Ovary (tissue), 9 donors: ENCODE measurements around the gene RAPH1. TPM values are rescaled to one million over a fixed set of nuclear protein-coding genes. Genes with fewer than 3 reads are reported as not detected.

Source experiments
- DNase-seq, 5 donors: peaks; one replicate each; pipeline ENCODE4 v3.0.0-alpha.2; 2019 to 2020
- H3K27ac ChIP-seq, 2 donors: fragments of 200-600 bp; one replicate each; pipeline versions ENCODE4 v1.5.1 to v1.8.0; 2019 to 2022
- H3K27me3 ChIP-seq: fragments of 200-600 bp; one replicate; pipeline ENCODE4 v1.8.0; 2022
- H3K36me3 ChIP-seq: fragments of 200-600 bp; sonication (generic); one replicate; pipeline ENCODE4 v1.5.1; 2019
- H3K4me1 ChIP-seq: one replicate; pipeline ENCODE4 v1.8.1; 2013; ENCODE audit warnings: mild to moderate bottlenecking, moderate library complexity; ENCODE audit not compliant: insufficient read depth
- H3K4me3 ChIP-seq: fragments of 200-600 bp; sonication (generic); one replicate; pipeline ENCODE4 v1.5.1; 2017
- H3K9me3 ChIP-seq, 2 donors: fragments of 200-600 bp in 1 of 2; sonication (generic) in 1 of 2; one replicate each; pipeline versions ENCODE4 v1.5.1 to v1.8.1; 2013 to 2019; ENCODE audit warnings: mild to moderate bottlenecking in 1 of 2, moderate library complexity in 1 of 2
- EP300 ChIP-seq: sonication (generic); formaldehyde crosslinking; IDR thresholded peaks from one replicate; pipeline ENCODE4 v1.6.1; 2017; ENCODE audit warnings: antibody characterized with exemption
- POLR2A ChIP-seq: fragments of 450-650 bp; IDR thresholded peaks from one replicate; pipeline ENCODE4 v1.6.1; 2017; ENCODE audit warnings: antibody characterized with exemption, mild to moderate bottlenecking, moderate library complexity
- WGBS, 3 donors: extraction: QIAGEN DNeasy Blood & Tissue Kit in 1 of 3; methylation state at CpG; one replicate each; pipeline versions ENCODE4 v1.1.5 to v1.1.7; 2013 to 2017; 5-methylcytosine and 5-hydroxymethylcytosine counted together
- intact Hi-C, 4 donors: fragments of 100-400 bp; cut with DNase I; formaldehyde crosslinking; loops; one replicate each; pipeline versions ENCODE4 v1.11.0 to v1.15.1; 2022 to 2023
- polyA plus RNA-seq, 2 donors: library from polyadenylated mRNA; stranded (reverse); fragments of 200-250 nt in 1 of 2; fragments of 350-450 nt in 1 of 2; fragmentation: Illumina TruSeq in 1 of 2; extraction: RNeasy Lipid Tissue Mini Kit (QIAGEN cat#74804) in 1 of 2; gene quantifications; one replicate each; pipeline ENCODE4 v1.2.3, GENCODE V29; 2013 to 2014
- total RNA-seq, 7 donors: library from RNA; depleted of rRNA in 2 of 7; stranded (reverse); fragments of >200 nt in 2 of 7; fragmentation: NEBNext Ultra II Directional in 3 of 7; extraction: Animal tissue kit (Norgen Biotek cat#: 25700) in 3 of 7; gene quantifications; one replicate each; pipeline versions ENCODE4 v1.1.0 to v1.2.4, GENCODE V29; 2016 to 2023
- TF ChIP-seq, protein P1 (sequence below), 3 donors: fragments of 450-650 bp in 2 of 3; fragments of 200-600 bp in 1 of 3; IDR thresholded peaks; one replicate each; pipeline versions ENCODE4 v1.5.1 to v1.8.0; 2016 to 2022; ENCODE audit warnings: antibody characterized with exemption in 3 of 3, mild to moderate bottlenecking in 1 of 3
- donor health status: DM: no; HTN: no; CAD: no; lungs with moderate emphysema.
- donor health status: DM: no; HTN: no; CAD: no.
- donor health status: Bipolar disorder and iron deficiency.
- donor health status: DM: yes; HTN: yes; CAD: no.
- donor health status: DM: no; HTN: no; CAD: no.
- donor health status: DM: yes; HTN: yes; CAD: no.

RAPH1 gene
- total and polyA plus RNA-seq, 9 donors, result 2.7 to 23.5 (median 10.5) TPM

GRCh38 chr2:203574824-203575223 lies 39.7 kb upstream of the RAPH1 start:
- H3K9me3 ChIP-seq, result no peaks in the 10 kb centered on the region
- 28 to 39% (median 39%) methylated on average over 6 of the region's 6 CpGs for WGBS, 3 donors
- intact Hi-C loops, result no loop called here
- TF ChIP-seq POLR2A (no peak), EP300 (no peak)
- TF ChIP-seq, protein P1, sequence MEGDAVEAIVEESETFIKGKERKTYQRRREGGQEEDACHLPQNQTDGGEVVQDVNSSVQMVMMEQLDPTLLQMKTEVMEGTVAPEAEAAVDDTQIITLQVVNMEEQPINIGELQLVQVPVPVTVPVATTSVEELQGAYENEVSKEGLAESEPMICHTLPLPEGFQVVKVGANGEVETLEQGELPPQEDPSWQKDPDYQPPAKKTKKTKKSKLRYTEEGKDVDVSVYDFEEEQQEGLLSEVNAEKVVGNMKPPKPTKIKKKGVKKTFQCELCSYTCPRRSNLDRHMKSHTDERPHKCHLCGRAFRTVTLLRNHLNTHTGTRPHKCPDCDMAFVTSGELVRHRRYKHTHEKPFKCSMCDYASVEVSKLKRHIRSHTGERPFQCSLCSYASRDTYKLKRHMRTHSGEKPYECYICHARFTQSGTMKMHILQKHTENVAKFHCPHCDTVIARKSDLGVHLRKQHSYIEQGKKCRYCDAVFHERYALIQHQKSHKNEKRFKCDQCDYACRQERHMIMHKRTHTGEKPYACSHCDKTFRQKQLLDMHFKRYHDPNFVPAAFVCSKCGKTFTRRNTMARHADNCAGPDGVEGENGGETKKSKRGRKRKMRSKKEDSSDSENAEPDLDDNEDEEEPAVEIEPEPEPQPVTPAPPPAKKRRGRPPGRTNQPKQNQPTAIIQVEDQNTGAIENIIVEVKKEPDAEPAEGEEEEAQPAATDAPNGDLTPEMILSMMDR (IDR thresholded peaks at IDR 0.05), result no peak
- H3K27me3 ChIP-seq, result no peaks in the 10 kb centered on the region
- H3K27ac ChIP-seq, result no peak overlapping the region
- no peak overlapping the region for H3K4me3 ChIP-seq
- DNase-seq, result no peak
- no peaks in the 10 kb centered on the region for H3K36me3 ChIP-seq
- H3K4me1 ChIP-seq, result no peaks in the 10 kb centered on the region

DNA sequence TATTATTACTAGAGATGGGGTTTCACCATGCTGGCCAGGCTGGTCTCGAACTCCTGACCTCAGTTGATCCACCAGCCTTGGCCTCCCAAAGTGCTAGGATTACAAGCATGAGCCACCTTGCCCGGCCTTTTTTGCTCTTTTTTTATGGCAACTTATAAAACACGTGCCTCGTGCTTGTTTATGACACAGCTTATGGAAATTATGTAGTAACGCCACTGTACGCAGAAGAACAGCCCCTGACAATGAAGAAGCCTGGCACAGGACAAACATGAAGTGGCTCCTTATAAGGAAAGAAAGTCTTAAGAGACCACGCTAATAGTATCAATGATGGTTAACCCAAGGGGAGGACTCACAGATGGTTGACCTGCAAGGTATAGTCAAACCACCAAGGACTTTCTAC lies 37.2 kb upstream of the RAPH1 start:
- Histone ChIP-seq H3K4me3 (no peak overlapping the region), H3K27ac (no peak overlapping the region), H3K4me1 (no peaks in the 10 kb centered on the region), H3K36me3 (no peaks in the 10 kb centered on the region), H3K27me3 (no peaks in the 10 kb centered on the region), H3K9me3 (no peaks in the 10 kb centered on the region)
- intact Hi-C loops, result no loop called here
- DNase-seq, result no peak
- 94 to 97% (median 96%) methylated on average over 7 of the region's 7 CpGs for WGBS, 3 donors
- TF ChIP-seq EP300, result no peak

GRCh38 chr2:203569677-203570316 lies 34.7 kb upstream of the RAPH1 start:
- Histone ChIP-seq H3K4me3 (no peak overlapping the region), H3K4me1 (no peaks in the 10 kb centered on the region), H3K27ac (no peak overlapping the region), H3K27me3 (no peaks in the 10 kb centered on the region), H3K36me3 (no peaks in the 10 kb centered on the region), H3K9me3 (no peaks in the 10 kb centered on the region)
- intact Hi-C loops, result no loop called here
- TF ChIP-seq EP300 (no peak), POLR2A (no peak)
- TF ChIP-seq, protein P1 (IDR thresholded peaks at IDR 0.05), result no peak
- 74 to 80% (median 75%) methylated on average over 8 of the region's 8 CpGs for WGBS, 3 donors
- DNase-seq, result no peak

DNA sequence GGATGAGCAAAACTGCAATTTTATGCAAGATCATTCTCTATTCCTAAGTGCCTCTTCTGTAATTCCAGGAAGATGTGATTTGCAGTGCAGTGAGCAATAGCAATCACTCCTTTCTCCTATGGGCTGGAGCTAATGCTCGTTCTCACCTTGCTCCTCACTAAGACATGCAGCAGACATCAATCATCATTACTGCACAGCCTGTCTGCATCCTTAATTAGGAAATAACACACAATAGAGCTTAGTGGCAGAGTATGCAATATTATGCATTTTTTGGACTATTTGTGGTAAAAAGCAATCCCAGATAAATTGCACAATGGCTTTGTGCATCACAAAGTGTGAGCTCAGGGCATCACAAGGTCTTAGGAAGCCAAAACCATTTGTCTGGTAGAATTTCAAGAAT lies 32.6 kb upstream of the RAPH1 start:
- no peak for DNase-seq
- WGBS, 3 donors, result 72 to 79% (median 76%) methylated on average over 1 of the region's 1 CpG
- H3K9me3 ChIP-seq, result no peaks in the 10 kb centered on the region
- no peaks in the 10 kb centered on the region for H3K27me3 ChIP-seq
- no peak for TF ChIP-seq EP300
- no peak for TF ChIP-seq POLR2A
- TF ChIP-seq, protein P1 (IDR thresholded peaks at IDR 0.05), result no peak
- intact Hi-C loops, result no loop called here
- no peaks in the 10 kb centered on the region for H3K4me1 ChIP-seq
- H3K27ac ChIP-seq, result no peak overlapping the region
- H3K36me3 ChIP-seq, result no peaks in the 10 kb centered on the region
- no peak overlapping the region for H3K4me3 ChIP-seq

DNA sequence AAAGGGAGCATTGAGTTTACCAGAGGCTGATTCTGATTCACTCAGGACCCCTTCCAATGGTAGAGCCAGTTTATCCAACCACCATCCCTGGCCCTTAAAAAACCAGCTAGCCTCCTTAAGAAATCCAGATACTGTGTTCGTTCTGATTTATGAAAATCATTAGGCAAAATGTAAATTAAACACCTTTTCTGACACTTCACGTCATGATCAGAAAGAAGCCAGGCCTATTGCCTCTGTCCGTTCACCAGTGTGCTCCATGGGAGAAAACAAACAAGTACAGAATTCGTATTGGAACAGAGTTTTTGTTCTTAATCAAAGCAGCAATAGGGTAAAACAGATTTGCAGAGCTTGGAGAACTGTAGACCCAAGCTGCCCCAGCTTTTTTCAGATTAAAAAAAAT lies 31.1 kb upstream of the RAPH1 start:
- TF ChIP-seq, protein P1 (IDR thresholded peaks at IDR 0.05), result no peak
- TF ChIP-seq POLR2A (no peak), EP300 (no peak)
- Histone ChIP-seq H3K4me3 (no peak overlapping the region), H3K27ac (no peak overlapping the region), H3K27me3 (no peaks in the 10 kb centered on the region), H3K36me3 (no peaks in the 10 kb centered on the region), H3K9me3 (no peaks in the 10 kb centered on the region), H3K4me1 (no peaks in the 10 kb centered on the region)
- intact Hi-C loops, result no loop called here
- 89 to 96% (median 93%) methylated on average over 4 of the region's 4 CpGs for WGBS, 3 donors
- no peak for DNase-seq
